Subcutaneous adipose tissue (tissue), 4 donors: ENCODE measurements around the gene PCGF1. TPM values are rescaled to one million over a fixed set of nuclear protein-coding genes. Genes with fewer than 3 reads are reported as not detected.

ENCODE experiments used
- total RNA-seq, 4 donors: library from RNA; depleted of rRNA; stranded (reverse); fragments of >200 nt; gene quantifications; one replicate each; pipeline ENCODE4 v1.1.0, GENCODE V29; 2016
- TF ChIP-seq, protein P1 (sequence below): fragments of 450-650 bp; IDR thresholded peaks from one replicate; pipeline ENCODE4 v1.5.1; 2016; ENCODE audit warnings: low read depth, mild to moderate bottlenecking, control low read depth, antibody characterized with exemption, moderate library complexity

The PCGF1 gene
- total RNA-seq, 4 donors from 2014 or later = 6.4 to 17.8 (median 10.8) TPM

DNA sequence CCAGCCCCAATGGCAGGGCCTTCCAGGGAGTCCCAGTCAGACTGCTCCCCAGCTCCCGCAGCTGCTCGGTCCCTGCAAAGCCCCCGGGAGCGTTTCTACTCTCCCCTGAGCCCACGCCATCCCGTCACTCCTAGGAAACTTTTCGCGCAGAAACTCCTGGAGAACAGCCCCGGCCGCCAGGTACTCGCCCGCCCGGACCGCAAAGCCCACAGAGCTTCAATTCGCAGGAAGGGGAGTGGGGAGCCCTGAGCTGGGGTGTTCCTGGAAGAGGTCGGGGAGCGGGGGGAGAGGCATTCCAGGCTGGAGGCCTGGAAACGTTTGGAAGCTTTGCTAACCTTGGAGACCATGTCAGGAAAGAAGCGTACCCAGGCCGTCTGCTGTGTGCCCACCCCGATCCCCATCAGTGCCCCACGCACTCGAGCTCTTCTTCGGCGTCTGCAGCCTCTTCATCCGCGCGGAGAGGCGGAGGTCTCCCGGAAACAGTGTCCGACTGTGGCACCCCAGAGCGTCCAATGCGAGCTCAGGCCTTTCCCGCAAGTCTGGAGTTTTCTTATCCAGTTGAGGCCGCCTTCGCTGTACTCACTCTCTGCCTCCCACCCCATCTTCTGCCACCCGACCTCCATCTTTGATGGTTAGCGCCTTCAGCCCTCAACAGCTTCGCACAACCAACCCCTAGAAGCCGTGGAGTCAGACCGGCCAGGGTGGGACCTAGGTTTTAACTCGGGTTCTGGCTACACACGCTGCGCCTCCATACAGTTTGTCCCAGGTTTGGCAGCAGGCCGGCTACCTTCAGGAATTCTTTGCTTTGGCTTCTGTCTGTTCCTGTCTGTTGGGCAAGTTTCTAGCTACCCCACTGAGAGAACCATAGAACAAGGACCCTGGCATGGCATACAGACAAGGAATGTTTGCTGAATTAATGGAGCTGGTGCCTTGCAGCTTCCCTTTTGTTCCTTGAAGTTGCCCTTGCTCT, 3.7 kb downstream of the PCGF1 start:
- TF ChIP-seq, protein P1, sequence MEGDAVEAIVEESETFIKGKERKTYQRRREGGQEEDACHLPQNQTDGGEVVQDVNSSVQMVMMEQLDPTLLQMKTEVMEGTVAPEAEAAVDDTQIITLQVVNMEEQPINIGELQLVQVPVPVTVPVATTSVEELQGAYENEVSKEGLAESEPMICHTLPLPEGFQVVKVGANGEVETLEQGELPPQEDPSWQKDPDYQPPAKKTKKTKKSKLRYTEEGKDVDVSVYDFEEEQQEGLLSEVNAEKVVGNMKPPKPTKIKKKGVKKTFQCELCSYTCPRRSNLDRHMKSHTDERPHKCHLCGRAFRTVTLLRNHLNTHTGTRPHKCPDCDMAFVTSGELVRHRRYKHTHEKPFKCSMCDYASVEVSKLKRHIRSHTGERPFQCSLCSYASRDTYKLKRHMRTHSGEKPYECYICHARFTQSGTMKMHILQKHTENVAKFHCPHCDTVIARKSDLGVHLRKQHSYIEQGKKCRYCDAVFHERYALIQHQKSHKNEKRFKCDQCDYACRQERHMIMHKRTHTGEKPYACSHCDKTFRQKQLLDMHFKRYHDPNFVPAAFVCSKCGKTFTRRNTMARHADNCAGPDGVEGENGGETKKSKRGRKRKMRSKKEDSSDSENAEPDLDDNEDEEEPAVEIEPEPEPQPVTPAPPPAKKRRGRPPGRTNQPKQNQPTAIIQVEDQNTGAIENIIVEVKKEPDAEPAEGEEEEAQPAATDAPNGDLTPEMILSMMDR = no peak

DNA sequence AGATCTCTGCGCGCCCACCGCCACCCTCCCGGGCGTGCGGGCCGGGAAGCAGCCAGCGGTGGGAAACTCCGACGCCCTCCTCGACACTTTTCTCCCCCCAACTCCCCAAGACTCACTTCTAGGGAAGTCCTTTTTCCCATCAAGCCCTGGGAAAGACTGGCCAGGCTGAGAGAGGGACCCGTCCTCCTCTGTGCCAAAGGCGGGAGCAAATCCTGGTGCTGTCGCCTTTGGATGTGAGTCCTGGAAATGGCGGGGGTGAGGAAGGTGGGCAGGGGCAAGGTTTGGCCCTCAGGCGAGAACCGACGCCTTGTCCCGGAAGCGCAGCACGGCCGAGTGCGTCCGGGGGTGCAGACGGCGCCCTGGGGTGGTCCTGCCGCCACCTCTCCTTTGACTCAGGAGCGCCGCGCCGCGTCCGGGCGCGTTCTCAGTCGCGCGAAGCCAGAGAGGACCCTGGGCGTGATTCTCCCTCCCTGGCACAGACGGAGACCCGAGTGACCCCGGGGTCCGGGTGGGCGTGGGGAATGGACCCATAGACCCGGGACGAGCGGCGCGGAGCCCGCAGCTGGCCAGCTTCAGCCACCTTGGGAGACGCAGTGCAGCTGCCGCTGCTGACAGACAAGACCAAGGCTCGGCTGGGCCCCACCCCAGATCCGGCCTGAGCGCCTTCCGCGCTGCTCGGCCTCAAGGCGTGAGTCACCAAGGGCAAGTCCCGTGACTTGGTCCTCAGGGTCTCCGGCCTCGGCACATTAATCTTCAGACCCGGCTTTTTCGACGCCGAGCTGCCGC, 4.6 kb downstream of the PCGF1 start:
- TF ChIP-seq, protein P1 = no peak

DNA sequence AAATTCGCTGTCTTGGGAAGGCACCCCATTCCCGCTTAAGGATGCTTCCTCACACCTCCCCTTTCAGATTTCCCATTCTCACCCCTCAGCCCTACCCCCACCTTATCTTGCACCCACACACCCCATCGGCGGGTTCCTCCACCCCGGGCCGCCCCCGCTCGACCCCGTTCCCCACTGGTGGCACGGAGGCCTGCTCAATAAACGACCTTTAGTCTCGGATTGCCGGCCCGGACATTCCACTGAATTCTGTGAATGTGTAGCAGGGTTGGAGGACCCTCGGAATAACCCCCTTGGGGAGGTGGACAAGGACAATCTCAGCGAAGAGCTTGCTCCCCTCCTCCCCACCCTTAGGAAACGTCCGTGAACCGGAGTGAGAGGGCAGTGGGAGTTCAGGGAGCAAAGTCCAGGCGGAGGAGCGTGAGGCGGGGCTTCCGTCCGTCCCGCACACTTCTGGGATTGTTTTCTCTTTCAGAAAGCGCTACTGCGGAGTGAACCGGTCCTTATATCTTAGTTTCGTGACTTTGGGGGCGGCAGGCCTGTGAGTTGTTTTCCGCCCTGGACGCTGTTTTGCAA, 5.3 kb downstream of the PCGF1 start:
- TF ChIP-seq, protein P1 = no peak

DNA sequence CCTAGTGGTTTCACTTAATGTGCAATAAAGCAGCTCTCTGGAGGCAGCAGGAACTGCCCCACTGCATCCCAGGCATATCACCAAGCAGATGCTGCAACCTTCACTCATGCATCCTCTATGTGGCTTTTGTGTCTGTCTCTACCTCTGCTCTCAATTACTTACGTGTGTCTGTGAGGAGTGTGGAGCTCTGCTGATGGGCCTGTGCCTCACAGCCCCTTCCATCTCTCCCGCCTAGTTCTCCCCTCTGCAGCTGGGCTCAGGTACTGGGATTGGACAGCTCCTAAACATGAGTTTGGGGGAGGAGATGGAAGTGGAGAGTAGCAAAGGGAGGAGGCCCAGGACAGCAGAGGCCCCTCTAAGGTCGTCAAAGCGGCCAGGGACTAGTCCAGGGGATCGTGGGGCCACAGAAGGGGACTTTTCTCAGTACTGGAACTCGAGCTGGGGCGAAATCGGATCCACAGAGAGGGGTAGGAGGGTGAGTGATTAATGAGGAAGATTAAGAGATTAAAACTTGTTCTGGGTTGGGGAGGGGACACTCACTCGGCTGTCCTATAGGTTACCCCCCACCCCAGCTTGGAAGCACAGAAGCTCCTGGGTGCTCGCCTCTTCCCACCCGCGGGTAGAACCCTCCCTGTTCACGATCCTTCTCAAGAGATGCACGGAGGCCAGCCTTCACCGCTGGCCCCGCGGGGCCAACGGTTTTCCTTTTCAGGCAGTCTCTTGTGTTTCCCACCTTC, 6.0 kb downstream of the PCGF1 start:
- TF ChIP-seq, protein P1 = no peak

DNA sequence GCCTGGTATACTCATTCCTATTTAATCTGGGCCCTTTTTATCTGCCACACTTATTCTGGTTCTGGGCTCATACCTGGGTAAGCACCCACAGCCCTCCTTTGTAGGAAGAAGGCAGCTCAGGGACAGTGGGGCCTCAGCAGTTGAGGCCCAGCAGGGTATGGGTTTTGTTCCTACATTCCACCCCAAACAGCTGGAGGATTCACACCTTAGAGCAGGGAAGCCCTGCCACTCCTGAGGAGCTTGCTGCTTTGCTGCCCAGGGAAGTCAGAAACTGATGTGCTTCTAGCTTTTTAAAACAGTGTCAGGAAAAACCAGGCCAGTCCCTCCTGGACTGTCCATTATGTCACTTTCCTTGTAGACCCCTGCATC, 6.9 kb downstream of the PCGF1 start:
- TF ChIP-seq, protein P1 = no peak

DNA sequence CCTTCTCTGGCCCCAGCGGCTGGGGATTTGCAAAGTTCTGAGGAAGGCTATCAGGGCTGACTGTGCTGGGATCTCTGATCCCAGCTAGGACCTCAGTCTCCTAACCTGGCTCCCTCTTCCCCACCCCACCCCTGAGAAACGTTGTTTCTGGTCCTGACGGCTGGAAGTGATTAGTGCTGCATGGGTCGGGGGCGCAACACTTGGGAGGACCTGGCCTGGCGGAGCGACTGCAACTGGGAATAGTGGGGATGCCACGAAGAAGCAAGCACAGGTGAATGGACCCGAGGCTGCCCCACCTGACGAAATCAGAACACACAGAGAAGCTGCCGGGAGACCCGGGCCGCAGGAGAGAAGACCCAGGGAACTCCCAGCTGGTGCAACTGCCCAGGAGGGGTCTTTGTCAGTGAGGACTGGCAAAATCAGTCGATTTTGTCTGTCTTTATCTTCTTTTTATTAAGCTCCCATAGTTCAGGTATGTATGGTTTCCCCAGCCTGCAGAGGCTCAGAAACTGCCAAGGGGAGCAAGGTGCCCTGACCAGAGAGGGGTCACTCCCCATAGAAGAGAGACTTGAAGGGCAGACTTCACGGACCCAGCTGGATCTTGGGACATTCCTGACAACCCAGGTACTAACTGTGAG, 7.4 kb downstream of the PCGF1 start:
- TF ChIP-seq, protein P1 = no peak
